Posterior vena cava (tissue), 2 donors: ENCODE data around the gene RIOK1. TPM values are rescaled to one million over a fixed set of nuclear protein-coding genes. Genes with fewer than 3 reads are reported as not detected.
"Not testable (repeated sequence)": the region's sequence is repeated elsewhere in the genome, so short reads cannot be mapped to it uniquely, and the experiment has no call there.

Source experiments
- DNase-seq: peaks from one replicate; pipeline ENCODE4 v3.0.0-alpha.2; 2020; ENCODE audit warnings: low spot score
- intact Hi-C, 2 donors: fragments of 100-400 bp; cut with DNase I; formaldehyde crosslinking; loops; one replicate each; pipeline versions ENCODE4 v1.14.1 to v1.14.2; 2022 to 2023
- long read RNA-seq, 2 donors: library from polyadenylated mRNA; unstranded; transcript quantifications; one replicate each; pipeline ENCODE4 v2.0.0, GENCODE V29; 2020 to 2021
- total RNA-seq, 2 donors: library from RNA; stranded (reverse); fragmentation: NEBNext Ultra II Directional; extraction: Animal tissue kit (Norgen Biotek cat#: 25700); gene quantifications; one replicate each; pipeline ENCODE4 v1.2.1, GENCODE V29; 2021
- donor health status: DM: yes; HTN: yes; CAD: no.
- donor health status: DM: yes; HTN: yes; CAD: no.

The RIOK1 gene
- 10 to 100 TPM; 18.9 to 20.7 TPM for total RNA-seq
- long read RNA-seq, donor 1, transcript RIOK1-202 (17 exons, 2,810 nt) = major isoform, 12 of 20 reads
- long read RNA-seq, donor 1, partial matches to known transcripts = 6 of 20 reads
- long read RNA-seq, donor 1, other reads (novel, unspliced or antisense) = 2 of 20 reads
- long read RNA-seq, donor 2, transcript RIOK1-202 (17 exons, 2,810 nt) = major isoform, 49 of 119 reads
- long read RNA-seq, donor 2, partial matches to known transcripts = 47 of 119 reads
- long read RNA-seq, donor 2, other reads (novel, unspliced or antisense) = 23 of 119 reads

DNA sequence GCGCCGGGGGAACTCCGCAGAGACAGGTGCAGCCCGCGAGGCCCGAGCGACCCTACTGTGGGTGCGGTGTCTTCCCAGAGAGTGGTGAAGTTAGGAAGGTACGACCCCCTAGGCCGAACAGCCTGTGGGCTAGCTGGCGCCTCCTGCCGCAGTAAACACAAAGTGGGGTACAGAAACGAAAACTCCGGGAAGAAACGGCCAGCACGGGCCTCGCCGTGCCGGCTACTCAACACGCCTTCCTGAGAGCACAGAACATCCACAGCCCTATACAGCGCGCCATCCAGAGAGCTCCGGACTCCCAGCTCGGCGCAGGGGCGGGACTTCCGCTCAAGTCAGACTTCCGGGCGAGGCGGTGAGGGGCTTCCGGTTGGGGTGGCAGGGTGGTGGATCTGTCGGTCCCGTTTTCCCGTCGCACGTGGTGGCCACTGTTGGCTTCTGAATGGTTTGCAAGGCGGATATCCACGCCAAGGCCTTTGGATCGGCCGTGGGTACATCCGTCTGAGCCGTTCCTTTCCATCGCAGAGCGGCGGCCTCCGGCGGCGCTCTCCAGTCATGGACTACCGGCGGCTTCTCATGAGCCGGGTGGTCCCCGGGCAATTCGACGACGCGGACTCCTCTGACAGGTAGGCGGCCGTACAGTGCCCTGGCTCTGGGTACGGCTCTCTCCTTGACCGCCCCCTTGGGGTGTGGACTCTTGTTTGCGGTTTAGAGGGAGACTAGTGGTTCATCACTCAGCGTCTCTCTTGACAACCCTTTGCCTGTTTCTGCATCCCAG, at the start of gene RIOK1, which contains the start of gene CAGE1:
Gene RIOK1, plus strand, starts transcription at position 358 of the 775 bp plus-strand sequence. Its CDS starts 195 bp downstream, at position 553.
Gene CAGE1, minus strand, starts transcription at position 292 of the 775 bp plus-strand sequence. CDS start 2,569 bp downstream, outside the sequence.
- peak; percentile 99 for DNase-seq
- intact Hi-C loops = loop anchor here (5.0 to 10.0 kb wide), 2 partner anchors 85 to 218 kb away; no protein-coding TSS in a partner anchor

DNA sequence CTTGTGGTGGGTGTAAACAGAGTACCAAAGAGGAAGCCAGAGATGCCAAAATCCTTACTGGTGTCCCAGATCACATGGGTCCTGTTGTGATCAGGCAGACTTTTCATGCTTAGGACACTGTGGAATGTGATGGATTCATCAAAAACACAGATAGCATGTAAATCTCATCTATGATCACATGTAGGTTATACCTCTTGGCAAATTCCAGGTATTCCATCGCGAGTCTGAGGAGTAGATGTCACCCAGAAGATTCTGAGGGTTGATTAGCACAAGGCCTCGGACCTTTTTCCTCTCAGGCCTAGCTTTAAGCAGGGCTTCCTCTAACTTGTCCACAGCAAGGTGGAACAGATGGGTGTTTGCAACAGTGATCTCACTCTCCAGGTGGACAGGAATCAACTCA, 48.3 kb upstream of the RIOK1 start:
- intact Hi-C loops = no loop called here
- DNase-seq = no peak

DNA sequence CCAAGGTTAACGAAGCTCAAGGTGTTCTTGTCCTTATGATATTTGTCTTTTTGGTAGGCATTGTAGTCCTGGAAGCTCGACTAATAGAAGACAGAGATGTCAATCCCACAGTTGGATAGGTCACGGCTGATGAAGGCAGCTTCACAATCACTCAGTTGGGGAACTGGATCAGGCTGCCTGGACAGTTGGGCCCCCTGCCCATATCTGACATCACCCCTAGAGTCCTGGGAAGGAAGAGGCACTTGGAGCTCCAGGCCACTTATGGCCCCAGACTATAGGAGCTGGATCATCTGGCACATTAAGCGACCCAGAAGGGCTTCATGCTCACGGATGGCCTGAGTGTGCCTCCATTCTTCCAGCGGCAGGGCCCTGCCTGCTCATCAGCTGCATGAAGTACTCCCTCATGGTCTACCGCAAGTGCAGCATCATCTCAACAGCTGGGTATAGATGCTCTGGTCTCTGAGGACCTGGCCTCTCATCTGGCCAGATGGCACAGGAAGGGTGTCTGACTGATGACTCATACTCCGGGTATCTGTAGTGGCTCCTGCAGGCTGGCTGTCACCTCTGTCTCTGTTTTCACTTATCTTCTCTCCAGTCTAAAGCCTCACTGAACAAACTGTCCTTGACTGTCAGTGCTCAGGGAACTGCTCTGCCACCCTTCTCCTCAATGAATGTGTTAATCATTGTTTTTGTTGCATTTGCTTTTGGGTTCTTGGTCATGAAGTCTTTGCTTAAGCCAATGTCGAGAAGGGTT, 47.4 kb upstream of the RIOK1 start:
- DNase-seq = no peak
- intact Hi-C loops = no loop called here

DNA sequence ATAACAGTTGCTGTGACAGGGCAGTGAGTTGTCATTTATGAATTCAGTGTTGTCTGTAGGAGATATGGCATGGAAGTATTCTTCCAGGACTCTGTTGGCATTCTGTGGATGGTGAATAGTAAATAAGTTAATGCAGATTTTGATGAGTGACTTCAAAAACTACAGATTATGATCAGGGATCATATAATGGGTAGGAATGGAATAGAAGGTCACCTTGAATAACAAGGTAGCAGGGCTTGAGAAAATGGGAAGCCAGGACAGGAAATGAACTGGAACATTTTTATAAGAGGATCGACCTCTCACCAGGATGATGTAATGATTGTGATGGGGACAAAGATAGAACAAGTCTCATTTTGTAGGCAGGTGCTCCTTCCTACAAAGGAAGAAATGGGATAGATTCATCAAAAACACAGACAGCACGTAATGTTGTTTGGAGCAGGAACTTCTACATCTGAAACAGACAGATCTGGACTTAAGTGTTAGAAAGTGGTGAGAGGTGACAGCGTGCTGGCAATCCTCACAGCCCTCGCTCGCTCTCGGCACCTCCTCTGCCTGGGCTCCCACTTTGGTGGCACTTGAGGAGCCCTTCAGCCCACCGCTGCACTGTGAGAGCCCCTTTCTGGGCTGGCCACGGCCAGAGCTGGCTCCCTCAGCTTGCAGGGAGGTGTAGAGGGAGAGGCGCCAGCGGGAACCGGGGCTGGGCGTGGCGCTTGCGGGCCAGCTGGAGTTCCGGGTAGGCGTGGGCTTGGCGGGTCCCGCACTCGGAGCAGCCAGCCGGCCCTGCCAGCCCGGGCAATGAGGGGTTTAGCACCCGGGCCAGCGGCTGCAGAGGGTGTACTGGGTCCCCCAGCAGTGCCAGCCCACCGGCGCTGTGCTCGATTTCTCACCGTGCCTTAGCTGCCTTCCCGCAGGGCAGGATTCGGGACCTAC, 45.8 kb upstream of the RIOK1 start:
- intact Hi-C loops = no loop called here
- no peak for DNase-seq

DNA sequence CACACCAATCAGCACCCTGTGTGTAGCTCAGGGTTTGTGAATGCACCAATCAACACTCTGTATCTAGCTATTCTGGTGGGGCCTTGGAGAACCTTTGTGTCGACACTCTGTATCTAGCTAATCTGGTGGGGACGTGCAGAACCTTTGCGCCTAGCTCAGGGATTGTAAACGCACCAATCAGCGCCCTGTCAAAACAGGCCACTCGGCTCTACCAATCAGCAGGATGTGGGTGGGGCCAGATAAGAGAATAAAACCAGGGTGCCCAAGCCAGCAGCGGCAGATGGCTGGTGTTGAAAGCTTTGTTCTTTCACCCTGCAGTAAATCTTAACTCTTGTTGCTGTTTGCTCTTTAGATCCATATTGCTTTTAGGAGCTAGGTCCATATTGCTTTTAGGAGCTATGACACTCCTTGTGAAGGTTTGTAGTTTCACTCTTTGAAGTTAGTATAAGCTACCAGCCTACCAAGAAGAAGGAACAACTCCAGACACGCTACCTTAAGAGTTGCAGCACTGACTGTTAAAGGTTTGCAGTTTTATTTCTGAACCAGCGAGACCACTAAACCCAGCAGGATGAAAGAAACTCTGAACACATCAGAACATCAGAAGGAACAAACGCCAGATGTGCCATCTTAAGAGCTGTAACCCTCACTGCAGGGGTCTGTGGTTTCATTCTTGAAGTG, 44.7 kb upstream of the RIOK1 start:
- intact Hi-C loops = not testable (repeated sequence)

DNA sequence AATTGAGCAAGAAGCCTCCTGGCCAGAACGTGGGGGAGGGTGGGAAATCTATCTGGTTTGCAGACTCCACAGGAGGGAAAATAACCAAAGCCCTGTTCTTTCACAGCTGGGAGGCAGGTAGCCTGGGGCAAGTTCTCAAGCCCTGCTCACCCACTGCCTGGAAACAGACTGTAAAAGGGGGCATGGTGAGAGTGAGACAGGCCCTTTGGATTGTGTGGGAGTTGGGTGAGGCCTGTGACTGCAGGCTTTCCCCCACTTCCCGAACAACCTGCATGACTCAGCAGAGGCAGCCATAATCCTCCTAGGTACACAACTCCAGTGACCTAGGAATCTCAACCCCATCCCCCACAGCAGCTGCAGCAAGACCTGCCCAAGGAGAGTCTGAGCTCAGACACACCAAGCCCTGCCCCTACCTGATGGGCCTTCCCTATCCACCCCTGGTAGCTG, 42.0 kb upstream of the RIOK1 start:
- DNase-seq, intact Hi-C loops: not testable (repeated sequence)

More for the DNA sequence above, 44.7 kb upstream of the RIOK1 start:
- DNase-seq = not testable (repeated sequence)

DNA sequence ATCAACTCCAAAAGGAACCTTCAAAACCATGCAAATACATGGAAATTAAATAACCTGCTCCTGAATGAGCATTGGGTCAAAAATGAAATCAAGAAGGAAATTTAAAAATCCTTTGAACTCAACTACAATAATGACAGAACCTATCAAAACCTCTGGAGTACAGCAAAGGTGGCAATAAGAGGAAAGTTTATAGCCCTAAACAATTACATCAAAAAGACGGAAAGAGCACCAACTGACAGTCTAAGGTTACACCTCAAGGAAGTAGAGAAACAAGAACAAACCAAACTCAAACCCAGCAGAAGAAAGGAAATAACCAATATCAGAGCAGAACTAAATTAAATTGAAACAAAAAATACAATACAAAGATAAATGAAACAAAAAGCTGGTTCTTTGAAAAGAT, 39.0 kb upstream of the RIOK1 start:
- DNase-seq, intact Hi-C loops: not testable (repeated sequence)

DNA sequence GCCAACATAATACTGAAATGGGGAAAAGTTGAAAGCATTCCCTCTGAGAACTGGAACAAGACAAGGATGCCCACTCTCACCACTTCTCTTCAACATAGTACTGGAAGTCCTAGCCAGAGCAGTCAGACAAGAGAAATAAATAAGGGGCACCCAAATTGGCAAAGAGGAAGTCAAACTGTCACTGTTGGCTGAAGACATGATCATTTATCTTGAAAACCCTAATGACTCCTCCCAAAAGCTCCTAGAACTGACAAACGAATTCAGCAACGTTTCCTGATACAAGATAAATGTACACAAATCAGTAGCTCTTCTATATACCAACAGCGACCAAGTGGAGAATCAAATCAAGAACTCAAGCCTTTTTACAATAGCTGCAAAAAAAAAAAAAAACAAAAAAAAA, 37.7 kb upstream of the RIOK1 start:
- intact Hi-C loops = not testable (repeated sequence)

DNA sequence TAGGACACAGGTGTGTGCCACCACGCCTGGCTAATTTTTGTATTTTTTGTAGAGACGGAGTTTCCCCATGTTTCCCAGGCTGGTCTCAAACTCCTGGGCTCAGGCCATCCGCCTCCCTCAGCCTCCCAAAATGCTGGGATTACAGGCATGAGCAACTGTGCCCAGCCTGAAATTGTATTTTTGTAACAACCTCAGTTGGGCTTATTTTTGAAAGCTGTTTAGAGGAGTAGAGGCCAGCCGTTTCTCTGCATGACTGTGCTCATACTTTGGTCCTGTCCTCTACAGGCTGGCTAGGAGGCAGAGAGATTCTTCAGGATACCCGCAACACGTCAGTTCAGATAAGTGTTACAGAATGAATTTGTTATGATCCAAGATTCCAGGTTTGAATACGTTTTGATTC, 22.2 kb upstream of the RIOK1 start:
- no peak for DNase-seq
- intact Hi-C loops = no loop called here

More for the DNA sequence above, 37.7 kb upstream of the RIOK1 start:
- DNase-seq = not testable (repeated sequence)

DNA sequence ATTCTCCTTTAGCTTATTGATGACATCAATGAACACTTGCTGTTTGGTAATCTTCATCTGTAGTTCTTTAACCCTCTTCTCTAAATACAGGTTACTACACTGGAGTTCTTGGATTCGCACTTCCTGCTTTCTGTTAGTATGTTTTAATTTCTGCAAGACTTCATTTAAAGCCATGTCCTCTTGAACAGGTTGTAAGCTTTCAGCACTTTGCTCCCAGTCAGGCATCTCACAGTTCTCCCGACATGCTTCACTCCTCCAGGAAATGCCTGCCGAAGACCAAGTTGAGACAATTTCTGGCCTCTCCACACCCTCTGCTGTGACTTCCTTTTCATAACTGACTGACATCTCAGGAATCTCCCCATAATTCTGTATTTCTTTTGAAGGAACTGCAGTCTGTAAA, 15.9 kb upstream of the RIOK1 start:
- DNase-seq = no peak
- intact Hi-C loops = no loop called here

DNA sequence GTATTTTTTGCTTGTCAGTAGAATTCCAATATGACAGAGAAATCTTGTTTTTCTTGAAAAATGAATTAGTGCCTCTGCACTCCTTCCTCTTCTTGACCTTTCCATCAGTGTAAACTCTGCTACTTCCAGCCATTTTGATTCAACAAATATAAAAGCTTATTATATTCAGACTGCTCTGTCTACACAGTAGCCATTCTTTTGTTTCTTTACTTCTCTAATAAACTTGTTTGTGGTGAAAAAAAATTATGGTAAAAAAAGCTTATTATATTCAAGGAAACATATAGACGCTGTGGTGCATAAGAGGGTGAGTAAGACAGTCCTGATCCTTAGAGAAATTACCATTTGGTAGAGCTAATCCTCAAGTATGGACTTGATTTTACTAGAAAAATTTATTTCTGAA, 11.6 kb upstream of the RIOK1 start:
- no peak for DNase-seq
- intact Hi-C loops = no loop called here

DNA sequence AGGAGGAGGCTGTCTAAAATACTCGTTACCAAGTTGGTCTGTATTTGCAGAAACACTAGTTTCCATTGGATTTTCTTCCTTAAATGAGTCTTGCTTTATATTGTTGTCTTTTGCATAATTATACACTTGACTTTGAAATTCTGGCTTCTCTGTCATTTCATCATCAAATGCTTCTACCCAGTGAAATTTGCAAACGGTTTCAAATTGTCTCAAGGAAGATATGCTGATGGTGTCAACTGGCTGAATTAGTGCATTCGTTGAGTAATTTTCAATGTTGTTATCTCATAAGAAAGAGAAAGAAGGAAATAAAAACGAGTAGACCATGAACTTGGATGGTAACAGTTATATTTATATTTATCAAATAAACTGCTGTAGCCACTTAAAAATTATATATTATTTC, 10.9 kb upstream of the RIOK1 start:
- intact Hi-C loops = no loop called here

DNA sequence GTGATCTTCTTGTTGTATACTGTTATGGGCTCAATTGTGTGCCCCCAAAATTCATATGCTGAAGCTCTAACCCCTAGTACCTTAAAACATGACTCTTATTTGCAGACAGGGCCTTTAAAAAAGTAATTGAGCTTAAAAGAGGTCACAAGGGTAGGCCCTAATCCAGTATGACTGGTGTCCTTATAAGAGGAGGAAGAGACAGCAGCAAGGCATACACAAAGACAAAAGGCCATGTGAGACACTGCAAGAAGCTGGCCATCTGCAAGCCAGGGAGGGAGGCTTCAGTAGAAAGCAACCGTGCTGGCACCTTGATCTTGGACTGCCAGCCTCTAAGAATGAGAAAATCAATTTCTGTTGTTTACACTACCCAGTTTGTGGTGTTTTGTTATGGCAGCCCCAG, 8.5 kb upstream of the RIOK1 start:
- DNase-seq = no peak
- intact Hi-C loops = no loop called here

More for the DNA sequence above, 10.9 kb upstream of the RIOK1 start:
- DNase-seq = no peak

DNA sequence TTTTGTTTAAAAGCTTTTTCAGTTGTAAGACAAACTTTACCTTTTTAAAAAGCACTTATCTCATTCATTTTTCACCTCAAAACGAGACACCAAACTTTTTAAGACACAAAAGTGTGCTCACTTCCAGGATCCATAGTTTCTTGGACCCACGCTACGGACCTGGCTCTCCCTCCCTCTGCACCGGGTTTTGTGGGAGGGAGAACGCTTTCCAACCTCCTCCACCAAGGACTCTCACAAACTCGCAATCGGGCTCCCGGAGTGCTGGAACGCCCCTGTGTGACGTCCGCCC, 502 bp upstream of the RIOK1 start:
- no peak for DNase-seq

DNA sequence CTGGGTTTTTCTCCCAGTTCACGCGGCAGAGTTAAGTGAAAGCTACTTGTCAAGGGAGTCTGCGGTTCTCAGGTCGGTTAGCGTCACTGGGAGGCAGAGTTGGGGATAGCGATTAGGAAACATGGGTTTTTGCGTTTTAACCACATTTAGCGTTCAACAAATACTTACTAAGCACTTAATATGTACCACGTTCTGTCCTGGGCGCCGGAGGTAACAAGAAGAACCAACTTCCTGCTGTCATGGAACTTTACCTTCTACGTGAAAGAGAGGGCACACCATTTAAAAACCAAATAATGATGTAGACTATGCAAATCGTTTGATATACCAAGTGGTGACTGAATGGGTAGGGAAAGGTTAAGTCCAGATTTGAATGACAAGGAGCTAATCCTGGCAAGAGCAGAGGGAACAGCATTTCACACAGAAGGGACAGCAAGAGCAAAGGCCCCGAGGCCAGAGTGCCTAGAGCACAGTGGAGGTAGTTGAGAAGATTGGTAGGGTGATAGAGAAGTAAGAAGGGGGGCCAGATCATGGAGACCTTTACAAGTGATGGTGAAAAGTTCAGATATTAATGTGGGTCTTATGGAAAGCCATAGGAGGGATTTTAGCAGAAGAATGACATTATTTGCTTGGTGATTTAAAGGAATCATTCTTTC, 744 bp downstream of the RIOK1 start:
- intact Hi-C loops = loop anchor here (5.0 to 10.0 kb wide), 2 partner anchors 86 to 217 kb away; no protein-coding TSS in a partner anchor
- no peak for DNase-seq

More for the DNA sequence above, 502 bp upstream of the RIOK1 start:
- intact Hi-C loops = no loop called here

DNA sequence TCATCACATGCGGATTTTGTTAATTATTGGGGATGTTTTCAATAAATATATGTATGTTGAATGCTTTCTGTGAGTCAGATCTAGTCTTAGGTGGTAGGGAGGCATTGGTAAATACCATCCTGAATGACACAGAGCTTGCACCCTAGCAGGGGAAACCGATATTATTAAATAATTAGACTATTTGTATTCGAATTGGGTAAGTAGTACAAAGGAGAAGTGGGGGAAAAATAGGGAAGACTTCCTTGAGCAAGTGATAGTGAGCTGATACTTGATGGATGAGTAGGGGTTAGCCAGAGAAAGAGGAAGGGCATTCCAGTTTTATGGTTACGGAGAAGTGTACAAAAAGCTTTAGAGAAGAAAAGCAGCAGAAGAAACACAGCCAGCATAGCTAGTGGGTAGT, 1.5 kb downstream of the RIOK1 start:
- DNase-seq = no peak
- intact Hi-C loops = loop anchor here (5.0 to 10.0 kb wide), 2 partner anchors 86 to 216 kb away; no protein-coding TSS in a partner anchor

DNA sequence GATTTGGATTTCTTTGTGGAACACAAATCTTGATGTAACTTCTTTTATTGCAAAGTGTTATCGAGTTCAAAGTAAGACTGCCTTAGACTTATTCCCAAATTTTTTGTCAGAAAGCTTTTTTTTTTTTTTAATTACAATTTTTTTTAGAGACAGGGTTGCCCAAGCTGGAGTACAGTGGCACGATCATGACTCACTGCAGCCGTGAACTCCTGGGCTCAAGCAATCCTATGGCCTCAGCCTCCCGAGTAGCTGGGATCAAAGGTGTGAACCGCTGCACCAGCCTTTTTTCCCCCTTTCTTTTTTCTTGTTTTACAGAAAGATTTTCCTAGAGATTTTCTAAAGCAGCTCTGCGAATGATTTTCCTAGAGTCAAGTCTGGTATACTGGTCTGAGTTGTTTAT, 2.8 kb downstream of the RIOK1 start:
- no peak for DNase-seq
- intact Hi-C loops = loop anchor here (5.0 to 10.0 kb wide), 2 partner anchors 88 to 215 kb away; no protein-coding TSS in a partner anchor

DNA sequence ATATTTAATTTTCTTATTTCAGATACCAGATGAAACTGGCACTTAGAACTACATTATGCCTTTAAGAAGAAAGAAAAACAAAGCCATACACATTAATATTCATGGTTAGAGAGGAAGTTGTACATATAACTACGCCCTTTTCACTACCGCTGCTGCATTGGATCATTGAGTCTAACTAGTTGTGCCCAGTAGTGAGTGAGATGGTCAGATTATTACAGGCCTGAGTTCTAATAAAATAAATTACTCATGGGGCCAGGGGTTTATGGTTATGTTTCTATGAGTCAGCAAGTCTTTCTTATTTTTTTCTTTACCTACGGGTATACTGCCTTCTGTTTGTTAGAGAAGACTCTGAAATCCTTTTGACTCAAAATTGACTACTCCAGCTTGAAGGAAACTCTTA, 11.5 kb downstream of the RIOK1 start:
- DNase-seq = no peak
- intact Hi-C loops = no loop called here
